Activated CD4-positive, alpha-beta T cell treated with anti-CD3 and anti-CD28 coated beads for 4 hours (primary cell): ENCODE data around the gene CYTH1.
"Not testable (repeated sequence)": the region's sequence is repeated elsewhere in the genome, so short reads cannot be mapped to it uniquely, and the experiment has no call there.

Experiments
- DNase-seq, 2 donors: peaks; one replicate each; pipeline ENCODE4 v3.0.0-alpha.2; 2020

The CYTH1 gene

GRCh38 chr17:78684026-78684425 is 98.0 kb downstream of the CYTH1 start:
- DNase-seq: no peak

DNA sequence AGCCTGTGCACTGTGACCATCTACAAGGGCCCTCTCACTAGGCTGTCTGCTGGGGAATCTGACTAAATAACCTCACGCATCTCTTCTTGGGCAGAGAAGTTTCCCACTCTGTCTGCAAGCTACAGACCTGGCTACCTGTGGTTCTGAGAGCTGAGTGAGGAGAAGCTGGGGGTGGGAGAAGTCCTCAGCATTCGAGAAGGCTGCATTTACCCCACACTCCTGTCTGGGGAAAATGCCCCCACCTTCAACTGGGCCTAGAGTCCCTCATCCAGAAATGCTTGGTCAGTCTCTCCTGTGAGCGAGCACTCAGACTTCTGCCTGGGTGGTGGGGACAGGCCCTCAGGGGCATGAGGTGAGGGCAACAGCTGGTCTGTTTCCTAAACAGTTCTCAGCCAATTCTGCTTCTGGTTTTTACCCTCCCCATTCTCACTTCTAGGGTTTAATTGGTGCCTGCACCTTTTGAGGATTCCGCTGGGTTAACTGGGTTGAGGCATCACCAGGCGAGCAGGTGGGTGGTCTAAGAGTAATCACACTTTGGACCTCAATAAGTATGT is 98.6 kb downstream of the CYTH1 start:
- DNase-seq: no peak

GRCh38 chr17:78682363-78682762 is 99.7 kb downstream of the CYTH1 start:
- no peak for DNase-seq

GRCh38 chr17:78680436-78680835 is 101.6 kb downstream of the CYTH1 start:
- DNase-seq: no peak

DNA sequence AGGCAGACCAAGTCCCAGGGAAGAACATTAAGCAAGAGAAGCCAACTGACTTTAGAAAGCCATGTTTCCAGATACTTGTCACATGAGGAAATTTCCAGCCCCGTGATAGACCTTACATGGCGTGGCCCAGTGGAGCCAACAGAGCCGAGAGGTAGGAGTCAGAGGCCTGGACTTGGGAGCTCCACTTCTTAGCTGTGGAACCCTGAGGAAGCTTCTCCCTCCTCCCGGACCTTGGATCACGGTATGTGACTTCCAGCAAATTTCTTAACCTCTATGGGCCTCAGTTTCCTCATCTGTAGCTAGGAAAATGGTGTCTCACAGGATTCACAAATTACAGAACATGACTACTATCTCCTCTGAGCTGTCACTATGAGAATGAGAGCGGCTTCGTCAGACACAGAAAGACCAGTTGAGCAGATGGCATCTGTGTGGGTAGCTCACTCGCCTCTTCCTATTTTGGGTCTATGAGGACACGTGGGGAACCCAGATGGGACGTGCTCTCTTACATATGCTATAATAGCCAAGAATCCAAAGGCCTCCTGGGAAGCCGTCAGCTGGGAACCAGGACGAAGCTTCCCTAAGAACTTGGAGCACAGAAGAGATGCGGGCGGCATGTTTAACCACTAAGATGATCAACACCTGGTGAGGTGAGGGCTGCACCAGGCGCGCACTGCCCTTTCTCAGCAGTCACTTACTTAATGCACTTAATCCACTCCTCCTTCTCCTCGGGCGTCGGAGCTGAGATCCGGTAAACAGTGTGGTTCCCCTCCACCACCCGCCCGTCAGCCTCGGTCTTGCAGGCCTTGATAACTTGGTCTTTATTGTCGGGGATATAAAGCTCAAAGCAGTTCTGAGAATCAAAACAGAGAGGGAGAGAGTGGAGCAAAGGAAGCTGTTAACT is 102.3 kb downstream of the CYTH1 start:
- no peak for DNase-seq

DNA sequence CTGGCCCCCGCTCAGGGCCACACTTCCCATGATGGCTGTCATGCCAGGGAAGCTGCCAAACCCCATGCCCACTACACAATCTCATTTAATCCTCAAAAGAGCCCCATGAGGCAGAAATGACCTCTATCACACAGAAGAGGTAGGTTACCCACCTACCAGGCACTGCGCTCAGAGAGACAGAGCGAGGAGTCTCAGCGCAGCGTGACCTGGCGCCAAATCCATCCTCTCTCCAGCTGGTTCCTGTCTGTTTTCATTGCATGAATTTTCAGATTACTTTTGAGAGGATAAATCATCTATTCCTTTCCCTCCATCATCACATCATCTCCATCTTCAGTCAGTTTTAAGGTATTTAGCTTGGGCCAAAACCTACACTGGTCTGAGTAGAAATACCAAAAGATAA is 103.4 kb downstream of the CYTH1 start:
- DNase-seq: no peak

GRCh38 chr17:78678222-78678557 is 103.9 kb downstream of the CYTH1 start:
- DNase-seq: no peak

- no peak for DNase-seq
Observed at GRCh38 chr17:78677303-78678221, 104.5 kb downstream of the CYTH1 start.

DNA sequence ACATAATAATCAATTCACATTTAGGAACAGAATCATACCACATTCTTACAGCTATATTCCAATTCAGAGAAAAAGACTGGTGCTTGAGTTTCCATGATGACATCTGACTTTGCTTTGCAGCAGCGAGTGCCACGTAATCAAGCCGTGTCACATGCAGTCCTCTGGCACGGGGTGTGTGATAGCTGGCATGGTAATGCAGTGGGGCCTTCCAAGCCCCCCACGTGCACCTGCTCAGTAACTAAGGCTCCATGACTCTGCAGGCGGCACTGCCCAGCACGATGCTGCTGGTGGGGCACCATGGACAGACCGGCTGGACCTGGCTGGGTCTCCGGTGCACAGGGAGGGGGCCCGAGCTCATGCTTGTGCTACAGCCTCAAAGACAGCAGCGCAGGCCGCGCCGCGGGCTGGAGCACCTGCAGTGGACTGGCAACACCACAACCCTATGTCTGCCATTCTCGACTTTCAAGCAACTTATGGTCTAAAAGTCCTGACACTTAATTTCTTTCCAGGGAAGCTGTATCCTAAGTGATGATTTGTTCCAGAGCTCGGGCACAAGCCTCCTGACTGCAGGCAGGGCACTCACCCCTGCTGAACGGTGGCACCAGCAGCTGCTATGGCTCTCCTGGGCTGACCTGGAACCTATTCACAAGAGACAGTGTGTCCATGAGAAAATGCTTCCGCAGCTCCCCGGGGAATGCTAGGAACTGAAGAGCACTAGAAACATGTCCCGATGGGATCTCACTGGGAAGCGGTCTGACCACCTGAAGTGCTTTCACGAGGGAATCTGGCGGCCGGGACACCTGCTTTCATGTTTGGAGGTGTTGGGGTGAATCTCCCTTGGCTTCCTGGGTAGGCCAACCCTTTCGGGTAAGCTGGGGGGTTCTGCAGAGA is 105.4 kb downstream of the CYTH1 start:
- no peak for DNase-seq

GRCh38 chr17:78675836-78676235 is 106.2 kb downstream of the CYTH1 start:
- DNase-seq: no peak

DNA sequence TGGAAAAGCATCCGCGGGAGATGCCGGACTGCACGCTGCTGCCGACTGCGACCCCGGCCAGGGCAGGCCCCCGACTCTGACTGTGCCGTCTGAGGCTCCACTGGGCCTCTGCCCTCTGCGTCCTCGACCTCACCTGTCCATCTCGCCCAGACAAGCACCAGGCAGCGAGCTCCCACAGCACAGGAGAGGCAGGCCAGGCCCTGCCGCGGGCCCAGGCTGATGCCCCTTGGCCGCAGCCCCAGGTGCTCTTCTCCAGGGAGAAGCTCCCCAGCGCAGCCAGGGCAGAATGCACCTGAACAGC is 106.8 kb downstream of the CYTH1 start:
- no peak for DNase-seq

DNA sequence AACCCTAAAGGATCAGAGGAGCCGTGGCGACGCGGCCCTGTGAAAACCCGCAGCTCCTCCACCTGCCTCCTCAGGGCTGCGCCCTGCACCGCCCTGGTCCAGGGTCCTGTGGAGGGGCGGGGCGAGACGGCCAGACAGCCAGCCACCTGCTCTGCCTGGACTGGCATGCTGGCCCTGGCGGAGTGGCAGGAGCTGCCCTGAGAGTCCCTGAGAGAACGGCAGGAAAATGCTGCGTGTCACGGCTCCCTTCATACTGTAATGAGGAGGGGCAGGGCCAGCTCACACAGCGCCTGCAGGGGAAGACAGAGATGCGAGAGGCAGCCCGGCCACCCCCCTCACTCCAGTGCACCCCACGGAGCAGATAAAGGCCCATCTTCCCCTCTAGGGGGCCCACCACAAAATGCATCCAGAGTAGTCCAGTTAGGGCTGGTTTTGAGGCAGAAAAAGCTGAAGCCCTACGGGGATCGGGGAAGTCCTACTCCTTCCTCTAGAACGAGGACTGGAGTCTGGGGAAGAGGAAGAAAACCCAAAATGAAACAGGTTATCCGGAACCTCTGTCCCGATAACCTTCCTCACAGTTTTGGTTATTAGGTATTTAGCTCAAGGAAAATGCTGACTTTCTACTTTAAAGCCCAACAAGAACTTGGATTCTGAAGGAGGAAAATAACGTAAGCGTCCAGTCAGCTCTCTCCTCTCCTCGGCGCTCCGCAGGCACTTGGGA is 107.3 kb downstream of the CYTH1 start:
- no peak for DNase-seq

- DNase-seq: no peak
Observed at GRCh38 chr17:78674156-78674555, 107.9 kb downstream of the CYTH1 start.

DNA sequence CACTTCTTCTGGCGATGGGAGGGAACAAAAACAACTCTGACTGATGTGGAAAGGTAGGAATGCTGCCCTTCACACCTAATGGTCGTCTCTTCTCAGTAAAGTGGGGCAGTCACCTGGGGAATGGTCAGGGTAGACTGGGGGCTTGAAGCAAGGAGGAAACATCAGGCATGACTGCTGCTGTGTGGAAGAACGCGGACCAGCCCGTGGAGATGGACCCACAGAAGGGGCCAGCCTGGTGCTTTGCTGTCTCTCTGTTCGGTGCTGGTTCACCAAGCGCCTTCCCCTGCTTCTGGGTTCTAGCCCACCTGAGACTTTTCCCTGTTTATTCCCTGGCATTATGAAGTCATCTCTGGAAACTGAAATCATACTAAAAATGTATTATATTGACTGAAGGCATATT is 108.7 kb downstream of the CYTH1 start:
- DNase-seq: no peak

- no peak for DNase-seq
Observed at GRCh38 chr17:78672871-78673371, 109.2 kb downstream of the CYTH1 start.

DNA sequence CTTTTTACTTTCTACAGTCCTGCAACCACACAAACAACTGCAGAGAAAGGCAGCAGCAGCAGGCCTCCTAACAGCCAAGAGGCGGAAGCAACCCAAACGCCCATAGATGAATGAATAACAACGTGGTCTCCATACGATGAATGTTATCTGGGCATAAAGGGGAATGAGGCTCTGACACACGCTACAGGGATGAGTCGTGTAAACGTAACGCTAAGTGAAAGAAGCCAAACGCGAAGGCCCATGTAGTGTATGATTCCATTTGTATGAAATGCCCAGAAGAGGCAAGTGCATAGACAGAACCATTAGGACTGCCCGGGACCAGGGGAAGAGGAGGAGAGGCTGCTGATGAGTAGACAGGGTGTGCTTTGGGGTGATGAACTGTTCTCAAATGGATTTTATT is 110.1 kb downstream of the CYTH1 start:
- DNase-seq: no peak

GRCh38 chr17:78671726-78672001 is 110.4 kb downstream of the CYTH1 start:
- not testable (repeated sequence) for DNase-seq

DNA sequence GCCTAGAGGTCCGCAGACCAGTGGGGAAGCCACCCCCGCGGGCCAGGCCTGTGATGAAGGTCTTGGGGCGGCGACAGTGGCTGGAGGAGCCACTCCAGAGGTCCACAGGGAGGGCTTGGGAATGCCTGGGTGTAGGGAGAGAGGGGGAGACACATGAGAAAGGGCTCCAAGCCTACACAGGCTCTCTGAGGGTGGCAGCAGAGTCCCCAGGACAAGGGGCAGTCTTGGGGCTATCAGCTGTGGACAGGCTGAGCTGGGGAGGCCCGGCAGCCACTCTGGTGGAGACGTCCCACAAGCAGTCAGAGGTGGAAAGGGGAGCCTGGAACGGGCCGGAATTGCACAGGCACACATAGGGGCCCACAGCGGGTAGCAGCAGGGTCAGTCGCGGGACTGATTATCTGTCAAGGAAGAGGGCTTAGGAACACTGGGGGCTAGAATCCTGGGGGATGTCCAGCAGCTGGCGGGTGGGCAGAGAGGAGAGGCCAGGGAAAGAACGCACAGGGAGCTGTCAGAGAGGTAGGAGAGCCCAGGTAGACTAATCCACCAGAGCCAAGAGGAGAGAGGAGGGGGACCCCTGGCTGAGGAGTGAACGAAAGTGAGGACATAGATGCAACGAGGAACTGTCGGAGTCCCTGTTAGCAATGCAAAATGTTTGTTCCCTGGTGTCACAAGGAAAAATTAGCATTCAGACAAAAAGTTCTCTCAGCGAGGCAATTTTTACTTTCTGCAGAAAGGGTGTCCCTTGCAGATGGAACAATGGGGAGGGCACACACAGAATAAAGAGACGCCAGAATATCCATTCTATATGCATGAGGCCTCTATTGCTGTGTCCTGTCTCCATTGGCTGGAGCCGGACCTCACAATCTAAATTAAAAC is 111.0 kb downstream of the CYTH1 start:
- DNase-seq: no peak

DNA sequence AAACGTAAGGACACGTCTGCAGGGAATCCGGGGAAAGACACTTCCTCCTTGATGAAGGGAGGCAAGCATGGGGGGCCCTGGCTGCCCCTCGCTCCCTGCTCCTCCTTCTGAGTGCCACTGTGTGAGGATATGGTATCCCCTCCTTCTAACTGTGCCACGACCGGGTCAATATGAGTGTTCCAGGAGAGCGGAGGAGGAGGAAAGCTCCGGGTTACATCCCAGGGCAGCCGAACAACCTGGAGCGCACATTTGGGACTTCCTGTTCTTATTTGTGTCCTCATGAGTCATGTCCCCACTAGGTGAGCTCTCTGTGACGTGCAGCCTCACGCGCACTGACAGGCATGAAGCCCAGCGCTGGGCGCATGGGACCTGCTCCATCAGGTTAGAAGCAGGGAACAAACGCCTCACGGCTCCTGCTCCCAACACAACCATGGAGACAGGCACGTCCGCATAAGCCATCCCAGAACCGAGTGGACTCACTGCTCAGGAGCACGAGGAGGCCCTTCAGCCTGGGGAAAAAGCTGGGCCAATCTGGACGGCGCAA is 112.0 kb downstream of the CYTH1 start:
- no peak for DNase-seq

GRCh38 chr17:78669256-78669974 is 112.7 kb downstream of the CYTH1 start:
- no peak for DNase-seq
